EL (cell line): ENCODE data around the gene NEDD4.
"Not testable (repeated sequence)": the region's sequence is repeated elsewhere in the genome, so short reads cannot be mapped to it uniquely, and the experiment has no call there.

Experiments
- DNase-seq: peaks from one replicate; pipeline ENCODE4 v3.0.0-alpha.2; 2016

NEDD4 gene

GRCh38 chr15:56003777-56004176 is 10.4 kb upstream of the NEDD4 start:
- not testable (repeated sequence) for DNase-seq

GRCh38 chr15:56003277-56003676 is 9.9 kb upstream of the NEDD4 start:
- DNase-seq, result not testable (repeated sequence)

- no peak for DNase-seq
These were observed 8.2 kb upstream of the NEDD4 start for GRCh38 chr15:56001471-56002078.

- no peak for DNase-seq
These were observed 6.2 kb upstream of the NEDD4 start for GRCh38 chr15:55999658-56000057.

- peak; percentile 29 for DNase-seq
These were observed 5.1 kb upstream of the NEDD4 start for GRCh38 chr15:55998478-55998877.

- peak; percentile 74 for DNase-seq
These were observed 570 bp upstream of the NEDD4 start for GRCh38 chr15:55993804-55994560.

- no peak for DNase-seq
These were observed 672 bp downstream of the NEDD4 start for GRCh38 chr15:55992769-55993110.

- peak; percentile 8 for DNase-seq
These were observed 1.3 kb downstream of the NEDD4 start for GRCh38 chr15:55991802-55992768.

GRCh38 chr15:55990998-55991397 is 2.4 kb downstream of the NEDD4 start:
- DNase-seq, result no peak

GRCh38 chr15:55990516-55990915 is 2.9 kb downstream of the NEDD4 start:
- no peak for DNase-seq

- DNase-seq, result no peak
These were observed 4.0 kb downstream of the NEDD4 start for GRCh38 chr15:55989383-55989782.

- DNase-seq, result no peak
These were observed 11.7 kb downstream of the NEDD4 start for GRCh38 chr15:55981582-55982249.

GRCh38 chr15:55980511-55980910 is 12.9 kb downstream of the NEDD4 start:
- DNase-seq, result no peak

- no peak for DNase-seq
These were observed 16.2 kb downstream of the NEDD4 start for GRCh38 chr15:55977231-55977630.

- DNase-seq, result no peak
These were observed 23.1 kb downstream of the NEDD4 start for GRCh38 chr15:55970286-55970685.

GRCh38 chr15:55969582-55969981 is 23.8 kb downstream of the NEDD4 start:
- no peak for DNase-seq

GRCh38 chr15:55968923-55969322 is 24.5 kb downstream of the NEDD4 start:
- DNase-seq, result no peak

GRCh38 chr15:55965091-55965490 is 28.3 kb downstream of the NEDD4 start:
- no peak for DNase-seq

GRCh38 chr15:55960946-55961345 is 32.5 kb downstream of the NEDD4 start:
- no peak for DNase-seq

GRCh38 chr15:55959744-55960447 is 33.5 kb downstream of the NEDD4 start:
- DNase-seq, result no peak

- DNase-seq, result no peak
These were observed 35.1 kb downstream of the NEDD4 start for GRCh38 chr15:55958349-55958748.

GRCh38 chr15:55954862-55955605 is 38.4 kb downstream of the NEDD4 start:
- DNase-seq, result no peak
